Fibroblast of lung (primary cell): ENCODE data around the gene SMC1A. TPM values are rescaled to one million over a fixed set of nuclear protein-coding genes. Genes with fewer than 3 reads are reported as not detected.

Experiments
- DNase-seq, 2 donors: peaks; one replicate each; pipeline versions ENCODE4 v3.0.0 to v3.0.0-alpha.2; 2010; ENCODE audit warnings: low read depth in 2 of 2
- H2AFZ ChIP-seq: 2 replicates; pipeline ENCODE4 v1.5.1; 2012; ENCODE audit warnings: low read length, control low read depth, inconsistent platforms
- H3K27ac ChIP-seq: 2 replicates; pipeline ENCODE4 v1.5.1; 2011; ENCODE audit warnings: low read length, control low read depth; ENCODE audit not compliant: insufficient read depth
- H3K27me3 ChIP-seq: 2 replicates; pipeline ENCODE4 v1.5.1; 2011; ENCODE audit warnings: mild to moderate bottlenecking, low read length; ENCODE audit not compliant: control insufficient read depth, insufficient read depth
- H3K36me3 ChIP-seq: 2 replicates; pipeline ENCODE4 v1.5.1; 2011; ENCODE audit warnings: low read length; ENCODE audit not compliant: control insufficient read depth, insufficient read depth
- H3K4me1 ChIP-seq: 2 replicates; pipeline ENCODE4 v1.5.1; 2011; ENCODE audit warnings: low read length; ENCODE audit not compliant: control insufficient read depth, insufficient read depth; ENCODE audit errors: extremely low read depth
- H3K4me2 ChIP-seq: 2 replicates; pipeline ENCODE4 v1.5.1; 2011; ENCODE audit warnings: low read length, control low read depth; ENCODE audit not compliant: insufficient read depth; ENCODE audit errors: extremely low read depth
- H3K4me3 ChIP-seq, 4 experiments: fragments of 200-600 bp in 1 of 4; sonication (generic) in 1 of 4; replicated peaks in 1 of 4; 2 replicates each; pipeline ENCODE4 v1.5.1; 2011 to 2016; ENCODE audit warnings: low read length in 4 of 4, low read depth in 3 of 4, mild to moderate bottlenecking in 3 of 4, control low read depth in 2 of 4, inconsistent platforms in 1 of 4, mixed read lengths in 1 of 4; ENCODE audit not compliant: insufficient read depth in 1 of 4; ENCODE audit errors: control extremely low read depth in 1 of 4
- H3K79me2 ChIP-seq: 2 replicates; pipeline ENCODE4 v1.5.1; 2012; ENCODE audit warnings: mild to moderate bottlenecking, low read length, inconsistent platforms; ENCODE audit not compliant: control insufficient read depth, insufficient read depth
- H3K9ac ChIP-seq: 2 replicates; pipeline ENCODE4 v1.5.1; 2011; ENCODE audit warnings: mild to moderate bottlenecking, low read length, control low read depth; ENCODE audit not compliant: insufficient read depth
- H3K9me3 ChIP-seq: 2 replicates; pipeline ENCODE4 v1.5.1; 2012; ENCODE audit warnings: low read depth, low read length; ENCODE audit not compliant: control insufficient read depth, insufficient read depth
- H4K20me1 ChIP-seq: 2 replicates; pipeline ENCODE4 v1.5.1; 2011; ENCODE audit warnings: low read length; ENCODE audit not compliant: control insufficient read depth, insufficient read depth; ENCODE audit errors: extremely low read depth
- EZH2 ChIP-seq: IDR thresholded peaks from 2 replicates; pipeline ENCODE4 v1.5.1; 2012; ENCODE audit warnings: low read length, control low read depth, mild to moderate bottlenecking; ENCODE audit errors: missing control alignments
- polyA plus RNA-seq, 2 donors: library from polyadenylated mRNA; depleted of rRNA in 1 of 2; stranded (reverse) in 1 of 2; unstranded in 1 of 2; fragments of >200 nt; gene quantifications; 2 replicates each; pipeline ENCODE4 v1.2.1, GENCODE V29; 2011 to 2012; ENCODE audit warnings: missing spikeins in 1 of 2
- total RNA-seq: library from RNA; depleted of rRNA; stranded (reverse); fragments of >200 nt; gene quantifications from 2 replicates; pipeline ENCODE4 v1.2.1, GENCODE V29; 2014
- TF ChIP-seq, protein P1 (sequence below), 2 donors: IDR thresholded peaks in 1 of 2; conservative IDR thresholded peaks in 1 of 2; 1 replicate in 1 of 2; 2 replicates in 1 of 2; pipeline ENCODE4 v1.5.1; 2011 to 2012; ENCODE audit warnings: low read length in 2 of 2, control low read depth in 1 of 2, inconsistent platforms in 1 of 2, low read depth in 1 of 2, mild to moderate bottlenecking in 1 of 2

SMC1A gene
- total and polyA plus RNA-seq, 2 donors (not counting 1 experiment from before 2014, with no cell fraction given), result 9.6 to 23.5 TPM

DNA sequence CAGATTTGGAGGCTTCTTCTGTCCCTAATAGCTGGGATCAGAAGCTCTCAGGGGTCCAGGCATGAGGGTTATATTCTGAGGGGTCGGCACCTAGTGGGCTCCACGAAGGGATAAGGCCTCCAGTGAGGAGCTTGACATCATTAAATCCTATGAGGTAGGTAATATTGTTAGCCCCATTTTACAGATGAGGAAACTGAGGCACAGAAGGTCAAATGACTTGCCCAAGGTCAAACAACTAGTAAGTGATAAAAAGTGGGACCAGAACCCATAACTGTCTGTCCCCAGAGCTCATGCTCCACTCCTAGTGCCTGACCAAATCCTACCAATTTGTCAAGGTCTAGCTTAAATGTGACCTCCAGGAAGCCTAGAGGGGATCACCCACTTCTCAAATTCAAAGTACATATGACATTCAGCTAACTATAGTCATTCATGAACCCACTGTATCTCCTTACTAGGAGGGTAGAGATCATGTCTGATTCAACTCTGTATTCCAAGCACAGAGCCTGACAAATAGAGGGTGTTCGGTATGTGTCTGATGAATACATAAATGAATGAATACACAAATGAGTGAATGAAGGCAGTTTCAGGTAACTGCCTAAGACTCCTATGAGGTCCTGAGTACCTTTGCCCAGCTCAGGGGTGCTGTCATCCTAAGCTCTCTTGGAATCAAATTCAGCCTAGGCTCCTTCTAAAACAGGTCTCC, 43.3 kb downstream of the SMC1A start:
- TF ChIP-seq EZH2, result no peak
- TF ChIP-seq, protein P1, sequence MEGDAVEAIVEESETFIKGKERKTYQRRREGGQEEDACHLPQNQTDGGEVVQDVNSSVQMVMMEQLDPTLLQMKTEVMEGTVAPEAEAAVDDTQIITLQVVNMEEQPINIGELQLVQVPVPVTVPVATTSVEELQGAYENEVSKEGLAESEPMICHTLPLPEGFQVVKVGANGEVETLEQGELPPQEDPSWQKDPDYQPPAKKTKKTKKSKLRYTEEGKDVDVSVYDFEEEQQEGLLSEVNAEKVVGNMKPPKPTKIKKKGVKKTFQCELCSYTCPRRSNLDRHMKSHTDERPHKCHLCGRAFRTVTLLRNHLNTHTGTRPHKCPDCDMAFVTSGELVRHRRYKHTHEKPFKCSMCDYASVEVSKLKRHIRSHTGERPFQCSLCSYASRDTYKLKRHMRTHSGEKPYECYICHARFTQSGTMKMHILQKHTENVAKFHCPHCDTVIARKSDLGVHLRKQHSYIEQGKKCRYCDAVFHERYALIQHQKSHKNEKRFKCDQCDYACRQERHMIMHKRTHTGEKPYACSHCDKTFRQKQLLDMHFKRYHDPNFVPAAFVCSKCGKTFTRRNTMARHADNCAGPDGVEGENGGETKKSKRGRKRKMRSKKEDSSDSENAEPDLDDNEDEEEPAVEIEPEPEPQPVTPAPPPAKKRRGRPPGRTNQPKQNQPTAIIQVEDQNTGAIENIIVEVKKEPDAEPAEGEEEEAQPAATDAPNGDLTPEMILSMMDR (conservative IDR thresholded peaks at IDR 0.05 in 1 of 2, IDR thresholded peaks at IDR 0.05 in 1 of 2; ENCODE audit: low read depth in 1 of 2, low read length in 2 of 2), result no peak
- no peak for DNase-seq
- H2AFZ ChIP-seq, result no peak overlapping the region
- no peaks in the 10 kb centered on the region for H3K27me3 ChIP-seq
- no peak overlapping the region for H3K4me3 ChIP-seq
- no peak overlapping the region for H3K4me2 ChIP-seq
- no peaks in the 10 kb centered on the region for H3K9me3 ChIP-seq
- peaks cover 17% of the 10 kb centered on the region for H3K36me3 ChIP-seq
- H3K27ac ChIP-seq, result no peak overlapping the region
- no peaks in the 10 kb centered on the region for H4K20me1 ChIP-seq
- no peaks in the 10 kb centered on the region for H3K4me1 ChIP-seq
- H3K9ac ChIP-seq, result no peak overlapping the region
- H3K79me2 ChIP-seq, result no peaks in the 10 kb centered on the region

DNA sequence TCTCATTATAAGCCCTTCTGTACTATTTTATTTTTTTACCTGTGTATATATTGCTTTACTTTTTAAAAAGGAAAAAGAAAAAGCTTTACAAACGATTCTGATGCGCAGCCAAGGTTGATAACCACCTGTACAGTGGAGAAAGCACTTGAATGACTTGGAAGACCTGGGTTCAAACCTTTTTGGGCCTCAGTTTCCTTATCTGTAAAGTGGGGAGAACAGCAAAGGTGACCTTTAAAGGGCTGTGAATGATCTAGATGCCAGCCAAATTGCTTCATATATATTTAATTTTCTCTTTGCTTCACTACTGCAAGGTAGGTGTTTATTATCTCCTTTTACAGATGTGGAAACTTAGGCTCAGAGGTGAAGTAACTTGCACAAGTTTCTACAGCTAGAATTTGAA, 45.0 kb downstream of the SMC1A start:
- no peak overlapping the region for H2AFZ ChIP-seq
- no peaks in the 10 kb centered on the region for H3K79me2 ChIP-seq
- no peak overlapping the region for H3K27ac ChIP-seq
- peaks cover 17% of the 10 kb centered on the region for H3K36me3 ChIP-seq
- TF ChIP-seq, protein P1 (conservative IDR thresholded peaks at IDR 0.05 in 1 of 2, IDR thresholded peaks at IDR 0.05 in 1 of 2; ENCODE audit: low read depth in 1 of 2, low read length in 2 of 2), result no peak
- no peak for TF ChIP-seq EZH2
- no peaks in the 10 kb centered on the region for H3K27me3 ChIP-seq
- no peaks in the 10 kb centered on the region for H4K20me1 ChIP-seq
- no peaks in the 10 kb centered on the region for H3K9me3 ChIP-seq
- no peaks in the 10 kb centered on the region for H3K4me1 ChIP-seq
- DNase-seq, result no peak
- H3K9ac ChIP-seq, result no peak overlapping the region
- H3K4me2 ChIP-seq, result no peak overlapping the region
- H3K4me3 ChIP-seq, result no peak overlapping the region

DNA sequence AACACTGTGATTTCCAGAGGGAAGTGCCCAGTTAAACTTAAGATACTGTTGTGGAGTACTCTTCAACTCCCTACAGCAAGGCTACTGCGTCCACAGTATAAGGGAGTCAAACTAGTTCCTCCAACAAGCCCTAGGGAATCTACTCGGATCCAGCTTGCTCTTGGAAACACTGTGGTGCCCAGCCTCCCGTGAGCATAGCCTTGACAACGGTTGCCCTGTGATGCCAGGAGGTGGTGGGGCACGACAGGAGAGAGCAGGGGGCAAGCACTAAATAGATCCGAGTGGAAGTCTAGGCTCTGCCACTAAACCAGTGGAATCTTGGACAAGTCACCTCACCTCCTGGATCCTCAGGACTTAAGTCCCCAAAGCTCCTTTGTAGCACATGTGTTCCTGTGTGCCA, 45.6 kb downstream of the SMC1A start:
- Histone ChIP-seq H4K20me1 (no peaks in the 10 kb centered on the region), H3K27ac (no peak overlapping the region), H3K4me2 (no peak overlapping the region), H3K36me3 (peaks cover 14% of the 10 kb centered on the region), H3K4me3 (no peak overlapping the region), H3K79me2 (no peaks in the 10 kb centered on the region), H3K9ac (no peak overlapping the region), H2AFZ (no peak overlapping the region), H3K4me1 (no peaks in the 10 kb centered on the region), H3K9me3 (no peaks in the 10 kb centered on the region), H3K27me3 (no peaks in the 10 kb centered on the region)
- no peak for TF ChIP-seq EZH2
- TF ChIP-seq, protein P1 (conservative IDR thresholded peaks at IDR 0.05 in 1 of 2, IDR thresholded peaks at IDR 0.05 in 1 of 2; ENCODE audit: low read depth in 1 of 2, low read length in 2 of 2), result no peak
- no peak for DNase-seq
